SK-N-SH (cell line): ENCODE results near the gene GUCY2C. TPM values are rescaled to one million over a fixed set of nuclear protein-coding genes. Genes with fewer than 3 reads are reported as not detected.

Source experiments
- CTCF ChIA-PET: fragments of 300-600, 350-600 bp; formaldehyde crosslinking; extraction: SDS; loops from one replicate; lab custom pipeline; 2021; lab: Yijun Ruan, JAX
- POLR2A ChIA-PET: fragments of 350-600 bp; sonication (Branson Sonifier 250); formaldehyde crosslinking; extraction: SDS; loops from one replicate; lab custom pipeline; 2020; ENCODE audit warnings: antibody characterized with exemption, inconsistent platforms; lab: Yijun Ruan, JAX
- DNase-seq: peaks from one replicate; pipeline ENCODE4 v3.0.0; 2012
- H2AFZ ChIP-seq: fragments of 200-600 bp; sonication (generic); 2 replicates; pipeline ENCODE4 v1.8.1; 2016; ENCODE audit warnings: antibody characterized with exemption, mild to moderate bottlenecking, low read depth
- H3F3A ChIP-seq: fragments of 200-600 bp; sonication (generic); replicated peaks from 2 replicates; pipeline ENCODE3; 2016; ENCODE audit warnings: antibody characterized with exemption, mild to moderate bottlenecking; ENCODE audit not compliant: insufficient read depth
- H3K27ac ChIP-seq, 2 experiments: fragments of 200-500 bp in 1 of 2; fragments of 200-600 bp in 1 of 2; sonication (Bioruptor generic) in 1 of 2; sonication (generic), shearing (Covaris generic) in 1 of 2; 2 replicates each; pipeline versions ENCODE4 v1.5.1 to v1.6.1; 2014 to 2016; ENCODE audit warnings: low read depth in 2 of 2, inconsistent platforms in 1 of 2, low read length in 1 of 2, mild to moderate bottlenecking in 1 of 2, mixed read lengths in 1 of 2
- H3K27me3 ChIP-seq: fragments of 200-600 bp; sonication (generic), shearing (Covaris generic); 2 replicates; pipeline ENCODE4 v1.6.1; 2016; ENCODE audit warnings: mixed run types; ENCODE audit not compliant: insufficient read depth
- H3K36me3 ChIP-seq, 2 experiments: fragments of 200-500 bp in 1 of 2; fragments of 200-600 bp in 1 of 2; sonication (Bioruptor generic) in 1 of 2; sonication (generic) in 1 of 2; replicated peaks in 1 of 2; 2 replicates each; pipeline versions ENCODE3 to v1.5.1; 2014 to 2016; ENCODE audit warnings: low read length in 1 of 2, mild to moderate bottlenecking in 1 of 2; ENCODE audit not compliant: insufficient read depth in 2 of 2, control insufficient read depth in 1 of 2
- H3K4me1 ChIP-seq, 2 experiments: fragments of 200-500 bp in 1 of 2; fragments of 200-600 bp in 1 of 2; sonication (Bioruptor generic) in 1 of 2; sonication (generic), shearing (Covaris generic) in 1 of 2; 2 replicates each; pipeline versions ENCODE4 v1.5.1 to v1.6.1; 2014 to 2016; ENCODE audit warnings: low read depth in 1 of 2, low read length in 1 of 2, mixed run types in 1 of 2; ENCODE audit not compliant: insufficient read depth in 2 of 2, control insufficient read depth in 1 of 2
- H3K4me2 ChIP-seq: fragments of 200-600 bp; sonication (generic), shearing (Covaris generic); 2 replicates; pipeline ENCODE4 v1.6.1; 2017; ENCODE audit warnings: mixed run types
- H3K4me3 ChIP-seq, 2 experiments: fragments of 200-500 bp in 1 of 2; fragments of 200-600 bp in 1 of 2; sonication (Bioruptor generic) in 1 of 2; sonication (generic), shearing (Covaris generic) in 1 of 2; 2 replicates each; pipeline versions ENCODE4 v1.5.1 to v1.8.1; 2014 to 2016; ENCODE audit warnings: low read depth in 2 of 2, inconsistent platforms in 1 of 2, low read length in 1 of 2, mild to moderate bottlenecking in 1 of 2, mixed read lengths in 1 of 2, moderate library complexity in 1 of 2
- H3K79me2 ChIP-seq: fragments of 200-600 bp; sonication (generic); 2 replicates; pipeline ENCODE4 v1.8.1; 2017; ENCODE audit warnings: mild to moderate bottlenecking; ENCODE audit not compliant: insufficient read depth
- H3K9ac ChIP-seq: fragments of 200-600 bp; sonication (generic); 2 replicates; pipeline ENCODE4 v1.6.1; 2017; ENCODE audit warnings: mixed run types
- H3K9me2 ChIP-seq: fragments of 200-600 bp; sonication (generic); 2 replicates; pipeline ENCODE4 v1.6.1; 2017; ENCODE audit warnings: mixed run types
- H3K9me3 ChIP-seq: fragments of 200-600 bp; sonication (generic); 2 replicates; pipeline ENCODE4 v1.6.1; 2017; ENCODE audit warnings: mixed run types, mild to moderate bottlenecking, moderate library complexity
- H4K20me1 ChIP-seq: fragments of 200-600 bp; sonication (generic); 2 replicates; pipeline ENCODE4 v1.6.1; 2017; ENCODE audit warnings: mild to moderate bottlenecking, mixed run types; ENCODE audit not compliant: insufficient read depth
- EP300 ChIP-seq, 2 experiments: IDR thresholded peaks; 2 replicates each; pipeline versions ENCODE4 v1.4.0 to v1.6.1; 2012; ENCODE audit warnings: borderline replicate concordance in 1 of 2, low read depth in 1 of 2, low read length in 1 of 2
- FOSL2 ChIP-seq: IDR thresholded peaks from 2 replicates; pipeline ENCODE4 v1.4.0; 2012; ENCODE audit warnings: low read depth, mild to moderate bottlenecking, moderate library complexity, borderline replicate concordance
- FOXM1 ChIP-seq: IDR thresholded peaks from 2 replicates; pipeline ENCODE4 v1.4.0; 2012; ENCODE audit warnings: low read depth, mild to moderate bottlenecking
- GATA2 ChIP-seq: sonication (generic); formaldehyde crosslinking; IDR thresholded peaks from 2 replicates; pipeline ENCODE4 v1.5.0; 2020; ENCODE audit warnings: mild to moderate bottlenecking, missing genetic modification reagents
- JUND ChIP-seq: IDR thresholded peaks from 2 replicates; pipeline ENCODE4 v1.4.0; 2012
- MEF2A ChIP-seq: IDR thresholded peaks from 2 replicates; pipeline ENCODE4 v1.4.0; 2012; ENCODE audit warnings: low read depth, borderline replicate concordance
- MXI1 ChIP-seq: IDR thresholded peaks from 2 replicates; pipeline ENCODE4 v1.6.1; 2012; ENCODE audit warnings: mild to moderate bottlenecking, low read depth, low read length, improper control_type of control experiment
- NRF1 ChIP-seq: IDR thresholded peaks from 2 replicates; pipeline ENCODE4 v1.6.1; 2012; ENCODE audit warnings: low read depth, mild to moderate bottlenecking, low read length
- PBX3 ChIP-seq: IDR thresholded peaks from 2 replicates; pipeline ENCODE4; 2012
- POLR2AphosphoS5 ChIP-seq: IDR thresholded peaks from 2 replicates; pipeline ENCODE4 v1.6.1; 2012; ENCODE audit warnings: low read depth, low read length
- REST ChIP-seq: IDR thresholded peaks from 2 replicates; pipeline ENCODE4 v1.6.1; 2012; ENCODE audit warnings: mild to moderate bottlenecking, low read depth, low read length, moderate library complexity
- SMC3 ChIP-seq: IDR thresholded peaks from 2 replicates; pipeline ENCODE4 v1.6.1; 2012; ENCODE audit warnings: low read depth, low read length, improper control_type of control experiment
- TCF12 ChIP-seq: IDR thresholded peaks from 2 replicates; pipeline ENCODE4 v1.4.0; 2012
- USF2 ChIP-seq: fragments of 150-350 bp; IDR thresholded peaks from 2 replicates; pipeline ENCODE4 v1.6.1; 2017; ENCODE audit warnings: antibody characterized with exemption, low read length, low read depth, borderline replicate concordance
- WGBS: methylation state at CpG from one replicate; pipeline ENCODE4 v1.1.6; 2017; ENCODE audit warnings: low lambda C conversion rate; 5-methylcytosine and 5-hydroxymethylcytosine counted together
- polyA plus RNA-seq, 3 experiments: library from polyadenylated mRNA; depleted of rRNA; stranded (reverse); fragments of >200 nt; gene quantifications; 2 replicates each; pipeline ENCODE4 v1.2.3, GENCODE V29; 2012
- TF ChIP-seq, protein P1 (sequence below): fragments of 150-350 bp; IDR thresholded peaks from 2 replicates; pipeline ENCODE4 v1.6.1; 2016; ENCODE audit warnings: mild to moderate bottlenecking, low read depth, low read length

GUCY2C gene
- polyA plus RNA-seq, 1 of the 3 experiments (the other 2 are of a cell fraction): not detected

- Histone ChIP-seq H3K79me2 (no peaks in the 10 kb centered on the region), H3K9ac (no peak overlapping the region), H3K9me2 (no peaks in the 10 kb centered on the region), H3K27me3 (peaks cover 4% of the 10 kb centered on the region; the same call in 1 of the 2 replicates), H3K36me3 (no peaks in the 10 kb centered on the region), H3K4me2 (no peak overlapping the region), H3F3A (no peaks in the 10 kb centered on the region), H4K20me1 (no peaks in the 10 kb centered on the region), H3K27ac (no peak overlapping the region), H3K4me1 (no peaks in the 10 kb centered on the region), H3K4me3 (no peak overlapping the region), H3K9me3 (no peaks in the 10 kb centered on the region), H2AFZ (no peak overlapping the region)
- no peak for TF ChIP-seq TCF12
- TF ChIP-seq GATA2: no peak
- TF ChIP-seq MEF2A: no peak
- TF ChIP-seq, protein P1, sequence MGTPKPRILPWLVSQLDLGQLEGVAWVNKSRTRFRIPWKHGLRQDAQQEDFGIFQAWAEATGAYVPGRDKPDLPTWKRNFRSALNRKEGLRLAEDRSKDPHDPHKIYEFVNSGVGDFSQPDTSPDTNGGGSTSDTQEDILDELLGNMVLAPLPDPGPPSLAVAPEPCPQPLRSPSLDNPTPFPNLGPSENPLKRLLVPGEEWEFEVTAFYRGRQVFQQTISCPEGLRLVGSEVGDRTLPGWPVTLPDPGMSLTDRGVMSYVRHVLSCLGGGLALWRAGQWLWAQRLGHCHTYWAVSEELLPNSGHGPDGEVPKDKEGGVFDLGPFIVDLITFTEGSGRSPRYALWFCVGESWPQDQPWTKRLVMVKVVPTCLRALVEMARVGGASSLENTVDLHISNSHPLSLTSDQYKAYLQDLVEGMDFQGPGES: no peak
- TF ChIP-seq REST: no peak
- TF ChIP-seq POLR2AphosphoS5: no peak
- TF ChIP-seq FOXM1: no peak
- TF ChIP-seq MXI1: no peak
- no peak for TF ChIP-seq USF2
- no peak for TF ChIP-seq JUND
- no peak for TF ChIP-seq EP300 (IDR thresholded peaks at IDR 0.05; ENCODE audit: borderline replicate concordance in 1 of 2, low read depth in 1 of 2, low read length in 1 of 2)
- no peak for TF ChIP-seq NRF1
- no peak for TF ChIP-seq FOSL2
- no peak for TF ChIP-seq PBX3
- TF ChIP-seq SMC3: no peak
- CTCF ChIA-PET: interaction anchor here (1.1 to 1.8 kb wide), 2 partner anchors 16 to 59 kb away, joined by 3 to 5 read pairs; no protein-coding TSS in a partner anchor
- 34% methylated on average over 6 of the region's 6 CpGs for WGBS
- DNase-seq: no peak
- POLR2A ChIA-PET: no interaction called here
These were observed 17.8 kb downstream of the GUCY2C start for GRCh38 chr12:14678547-14679150.
